OCI-LY1 (cell line): Measurements from ENCODE around the gene LRRC73.

Experiments used
- CTCF ChIP-seq: fragments of 200-600 bp; sonication (generic), shearing (Covaris generic); IDR thresholded peaks from 2 replicates; pipeline ENCODE4 v1.5.1; 2017; ENCODE audit warnings: mild to moderate bottlenecking, antibody characterized with exemption, low read length, moderate library complexity, mixed read lengths
- EZH2 ChIP-seq: fragments of 200-600 bp; sonication (generic), shearing (Covaris generic); IDR thresholded peaks from 2 replicates; pipeline ENCODE4 v1.8.0; 2017; ENCODE audit warnings: borderline replicate concordance, mixed run types, mild to moderate bottlenecking, antibody characterized with exemption, low read length, moderate library complexity, mixed read lengths

DNA sequence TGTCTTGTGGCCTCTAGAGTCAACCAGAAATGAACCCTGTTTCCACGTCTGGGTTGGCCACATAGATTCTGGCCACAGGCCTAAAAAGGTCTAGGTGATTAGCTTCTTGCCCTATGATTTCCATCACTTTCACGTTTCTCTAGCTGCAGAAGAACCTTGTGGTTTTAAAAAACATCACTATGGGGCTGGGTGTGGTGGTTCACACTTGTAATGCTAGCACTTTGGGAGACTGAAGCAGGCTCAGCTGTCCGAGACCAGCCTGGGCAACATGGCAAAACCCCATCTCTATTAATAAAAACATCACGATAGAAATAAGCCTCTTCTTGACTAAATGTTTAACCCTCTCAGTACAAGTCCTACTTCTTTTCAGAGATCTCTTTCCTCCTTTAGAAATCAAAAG, 34.3 kb upstream of the LRRC73 start:
- TF ChIP-seq EZH2 (no peak), CTCF (no peak)
